ENCODE measurements around the gene AOAH. TPM values are rescaled to one million over a fixed set of nuclear protein-coding genes. Genes with fewer than 3 reads are reported as not detected.

Gene AOAH
- total RNA-seq, 1 experiment from 2014 or later = not detected

- CTCF ChIA-PET = interaction anchor here (0.6 kb wide), 1 partner anchor 158 kb away, joined by 3 read pairs; no protein-coding TSS in a partner anchor
Measured at GRCh38 chr7:36589391-36589790, 134.9 kb downstream of the AOAH start.

GRCh38 chr7:36583318-36583717 lies 141.0 kb downstream of the AOAH start:
- Mint-ChIP-seq H3K9me3 (ENCODE audit: unreplicated experiment) (peaks cover 7% of the 10 kb centered on the region), H3K27me3 (ENCODE audit: insufficient read depth, unreplicated experiment) (no peaks in the 10 kb centered on the region), H3K36me3 (ENCODE audit: insufficient read depth, unreplicated experiment) (peaks cover 6% of the 10 kb centered on the region), H3K4me3 (ENCODE audit: unreplicated experiment) (no peak overlapping the region), H3K4me1 (ENCODE audit: insufficient read depth, unreplicated experiment) (peaks cover 19% of the 10 kb centered on the region), H3K27ac (ENCODE audit: low read depth, unreplicated experiment) (peak overlapping the region; percentile 87)
- intact Hi-C loops (cut with micrococcal nuclease) = loop anchor here (2.0 to 5.0 kb wide), 3 partner anchors 73 to 95 kb away; no protein-coding TSS in a partner anchor
- no peak for TF ChIP-seq CTCF (IDR thresholded peaks at IDR 0.05; ENCODE audit: unreplicated experiment)
- DNase-seq (ENCODE audit: unreplicated experiment) = peak; percentile 30
- ChIA-PET CTCF (interaction anchor here (1.3 kb wide), 1 partner anchor 143 kb away, joined by 4 read pairs; no protein-coding TSS in a partner anchor), POLR2A (interaction anchor here (1.0 kb wide), 1 partner anchor 14 kb away, joined by 3 read pairs; no protein-coding TSS in a partner anchor)
- BruUV-seq (replicated peaks) = no TSS peak

More at GRCh38 chr7:36589391-36589790, 134.9 kb downstream of the AOAH start:
- Mint-ChIP-seq H3K9me3 (ENCODE audit: unreplicated experiment) (no peaks in the 10 kb centered on the region), H3K27me3 (ENCODE audit: insufficient read depth, unreplicated experiment) (no peaks in the 10 kb centered on the region), H3K4me1 (ENCODE audit: insufficient read depth, unreplicated experiment) (no peaks in the 10 kb centered on the region), H3K27ac (ENCODE audit: low read depth, unreplicated experiment) (no peak overlapping the region), H3K36me3 (ENCODE audit: insufficient read depth, unreplicated experiment) (peaks cover 6% of the 10 kb centered on the region), H3K4me3 (ENCODE audit: unreplicated experiment) (no peak overlapping the region)
- no peak for DNase-seq (ENCODE audit: unreplicated experiment)
- no peak for TF ChIP-seq CTCF (IDR thresholded peaks at IDR 0.05; ENCODE audit: unreplicated experiment)
- POLR2A ChIA-PET = no interaction called here
- intact Hi-C loops (cut with micrococcal nuclease) = no loop called here
- BruUV-seq (replicated peaks) = no TSS peak

GRCh38 chr7:36575832-36576231 lies 148.5 kb downstream of the AOAH start:
- ChIA-PET CTCF (no interaction called here), POLR2A (no interaction called here)
- Mint-ChIP-seq H3K27me3 (ENCODE audit: insufficient read depth, unreplicated experiment) (no peaks in the 10 kb centered on the region), H3K27ac (ENCODE audit: low read depth, unreplicated experiment) (no peak overlapping the region), H3K36me3 (ENCODE audit: insufficient read depth, unreplicated experiment) (no peaks in the 10 kb centered on the region), H3K4me3 (ENCODE audit: unreplicated experiment) (no peak overlapping the region), H3K4me1 (ENCODE audit: insufficient read depth, unreplicated experiment) (no peaks in the 10 kb centered on the region), H3K9me3 (ENCODE audit: unreplicated experiment) (peaks cover 7% of the 10 kb centered on the region)
- no peak for TF ChIP-seq CTCF (IDR thresholded peaks at IDR 0.05; ENCODE audit: unreplicated experiment)
- intact Hi-C loops (cut with micrococcal nuclease) = no loop called here
- DNase-seq (ENCODE audit: unreplicated experiment) = no peak
- no TSS peak for BruUV-seq (replicated peaks)

GRCh38 chr7:36573066-36573465 lies 151.2 kb downstream of the AOAH start:
- ChIA-PET POLR2A (interaction anchor here (1.5 kb wide), 1 partner anchor 13 kb away, joined by 4 read pairs; no protein-coding TSS in a partner anchor), CTCF (no interaction called here)
- TF ChIP-seq CTCF (IDR thresholded peaks at IDR 0.05; ENCODE audit: unreplicated experiment) = no peak
- H3K27ac Mint-ChIP-seq (ENCODE audit: low read depth, unreplicated experiment) = no peak overlapping the region
- intact Hi-C loops (cut with micrococcal nuclease) = no loop called here
- no peak for DNase-seq (ENCODE audit: unreplicated experiment)
- no peaks in the 10 kb centered on the region for H3K36me3 Mint-ChIP-seq (ENCODE audit: insufficient read depth, unreplicated experiment)
- H3K4me3 Mint-ChIP-seq (ENCODE audit: unreplicated experiment) = no peak overlapping the region
- H3K9me3 Mint-ChIP-seq (ENCODE audit: unreplicated experiment) = no peaks in the 10 kb centered on the region
- BruUV-seq (replicated peaks) = no TSS peak
- H3K27me3 Mint-ChIP-seq (ENCODE audit: insufficient read depth, unreplicated experiment) = no peaks in the 10 kb centered on the region
- no peaks in the 10 kb centered on the region for H3K4me1 Mint-ChIP-seq (ENCODE audit: insufficient read depth, unreplicated experiment)
